T-helper 17 cell (primary cell): Measurements from ENCODE around the gene TOX2. TPM values are rescaled to one million over a fixed set of nuclear protein-coding genes. Genes with fewer than 3 reads are reported as not detected.
A peak's percentile ranks its signal among the peaks of the same experiment; 100 is the strongest.

Source experiments
- ATAC-seq: fragments of 150-1000 bp; cut with Tn5 transposase; 2 replicates; pipeline ENCODE4 v1.10.0; 2021; ENCODE audit warnings: mild to moderate bottlenecking, moderate library complexity
- DNase-seq, 3 donors: peaks; one replicate each; pipeline versions ENCODE4 v3.0.0 to v3.0.0-alpha.2; 2020 to 2021
- H3K9me3 ChIP-seq: one replicate; pipeline ENCODE4 v1.7.0; 2013; ENCODE audit warnings: low read length, mild to moderate bottlenecking; ENCODE audit not compliant: control insufficient read depth, poor library complexity, severe bottlenecking
- H3K27ac Mint-ChIP-seq: one replicate; pipeline ENCODE4 v1.8.0; 2022; ENCODE audit warnings: mild to moderate bottlenecking, moderate library complexity, mixed read lengths
- H3K27me3 Mint-ChIP-seq: one replicate; pipeline ENCODE4 v1.8.0; 2022; ENCODE audit warnings: mixed read lengths
- H3K36me3 Mint-ChIP-seq: one replicate; pipeline ENCODE4 v1.8.0; 2022; ENCODE audit warnings: low read depth, mixed read lengths
- H3K4me1 Mint-ChIP-seq: one replicate; pipeline ENCODE4 v1.8.0; 2022; ENCODE audit warnings: mild to moderate bottlenecking, mixed read lengths
- H3K4me3 Mint-ChIP-seq: one replicate; pipeline ENCODE4 v1.8.0; 2022; ENCODE audit warnings: mild to moderate bottlenecking, moderate library complexity, mixed read lengths
- total RNA-seq, 4 donors: library from RNA in 2 of 4; stranded (reverse) in 2 of 4; gene quantifications; one replicate each; pipeline ENCODE4 v1.2.3 and lab custom pipeline; 2022 to 2026

TOX2 gene
- total RNA-seq, 2 donors from 2014 or later, result 1.7 to 2.2 TPM

GRCh38 chr20:43906505-43907034 lies 8.1 kb upstream of the TOX2 start:
- Mint-ChIP-seq H3K27ac (no peak overlapping the region), H3K36me3 (no peaks in the 10 kb centered on the region), H3K4me3 (no peak overlapping the region), H3K4me1 (peaks cover 7% of the 10 kb centered on the region), H3K27me3 (no peaks in the 10 kb centered on the region)
- H3K9me3 ChIP-seq, result no peaks in the 10 kb centered on the region
- DNase-seq (no peak), ATAC-seq (no peak)

GRCh38 chr20:43909211-43909610 lies 5.4 kb upstream of the TOX2 start:
- peaks cover 7% of the 10 kb centered on the region for H3K4me1 Mint-ChIP-seq
- no peak overlapping the region for H3K4me3 Mint-ChIP-seq
- H3K36me3 Mint-ChIP-seq, result no peaks in the 10 kb centered on the region
- no peak for DNase-seq
- ATAC-seq, result no peak
- H3K9me3 ChIP-seq, result peaks cover 4% of the 10 kb centered on the region
- peaks cover 16% of the 10 kb centered on the region for H3K27me3 Mint-ChIP-seq
- no peak overlapping the region for H3K27ac Mint-ChIP-seq

- H3K27ac Mint-ChIP-seq, result no peak overlapping the region
- peaks cover 17% of the 10 kb centered on the region for H3K27me3 Mint-ChIP-seq
- H3K4me1 Mint-ChIP-seq, result peaks cover 7% of the 10 kb centered on the region
- DNase-seq, result no peak
- peaks cover 4% of the 10 kb centered on the region for H3K9me3 ChIP-seq
- H3K36me3 Mint-ChIP-seq, result no peaks in the 10 kb centered on the region
- no peak for ATAC-seq
- H3K4me3 Mint-ChIP-seq, result no peak overlapping the region
These were observed 4.9 kb upstream of the TOX2 start for GRCh38 chr20:43909720-43910119.

GRCh38 chr20:43910564-43910963 lies 4.1 kb upstream of the TOX2 start:
- Mint-ChIP-seq H3K36me3 (peaks cover 5% of the 10 kb centered on the region), H3K4me3 (no peak overlapping the region), H3K27ac (no peak overlapping the region), H3K4me1 (peaks cover 12% of the 10 kb centered on the region), H3K27me3 (peaks cover 24% of the 10 kb centered on the region)
- DNase-seq (no peak), ATAC-seq (no peak)
- peaks cover 4% of the 10 kb centered on the region for H3K9me3 ChIP-seq

- Mint-ChIP-seq H3K36me3 (peaks cover 5% of the 10 kb centered on the region), H3K27ac (no peak overlapping the region), H3K4me3 (no peak overlapping the region), H3K4me1 (peaks cover 12% of the 10 kb centered on the region), H3K27me3 (peaks cover 24% of the 10 kb centered on the region)
- peaks cover 4% of the 10 kb centered on the region for H3K9me3 ChIP-seq
- DNase-seq (no peak), ATAC-seq (no peak)
These were observed 3.6 kb upstream of the TOX2 start for GRCh38 chr20:43911066-43911465.

- DNase-seq, result no peak
- ATAC-seq, result no peak
- H3K27me3 Mint-ChIP-seq, result peaks cover 44% of the 10 kb centered on the region
These were observed 1.2 kb upstream of the TOX2 start for GRCh38 chr20:43913291-43914025.

GRCh38 chr20:43915211-43916072 lies 790 bp downstream of the TOX2 start:
- ATAC-seq (peak; percentile 37), DNase-seq (peak in 2 of 3 donors; percentile 9 to 14)
- Mint-ChIP-seq H3K4me3 (peak overlapping the region; percentile 96), H3K27me3 (peaks cover 44% of the 10 kb centered on the region), H3K27ac (peak overlapping the region; percentile 86), H3K36me3 (peaks cover 5% of the 10 kb centered on the region), H3K4me1 (peaks cover 18% of the 10 kb centered on the region)
- peaks cover 4% of the 10 kb centered on the region for H3K9me3 ChIP-seq

More at GRCh38 chr20:43913291-43914025, 1.2 kb upstream of the TOX2 start:
- peaks cover 5% of the 10 kb centered on the region for H3K36me3 Mint-ChIP-seq
- peaks cover 18% of the 10 kb centered on the region for H3K4me1 Mint-ChIP-seq
- H3K4me3 Mint-ChIP-seq, result peak overlapping the region; percentile 76
- no peak overlapping the region for H3K27ac Mint-ChIP-seq
- H3K9me3 ChIP-seq, result peaks cover 4% of the 10 kb centered on the region

GRCh38 chr20:43916073-43916880 lies 1.6 kb downstream of the TOX2 start:
- peak in 1 of 3 donors; percentile 13 for DNase-seq
- peaks cover 53% of the 10 kb centered on the region for H3K27me3 Mint-ChIP-seq
- H3K9me3 ChIP-seq, result peaks cover 4% of the 10 kb centered on the region
- ATAC-seq, result no peak
- peak overlapping the region; percentile 96 for H3K4me3 Mint-ChIP-seq
- peaks cover 15% of the 10 kb centered on the region for H3K4me1 Mint-ChIP-seq
- peaks cover 5% of the 10 kb centered on the region for H3K36me3 Mint-ChIP-seq
- H3K27ac Mint-ChIP-seq, result peak overlapping the region; percentile 86

- H3K27ac Mint-ChIP-seq, result no peak overlapping the region
- peaks cover 5% of the 10 kb centered on the region for H3K36me3 Mint-ChIP-seq
- H3K4me1 Mint-ChIP-seq, result peaks cover 21% of the 10 kb centered on the region
- DNase-seq (no peak), ATAC-seq (peak; percentile 28)
- H3K27me3 Mint-ChIP-seq, result peaks cover 59% of the 10 kb centered on the region
- H3K9me3 ChIP-seq, result peaks cover 4% of the 10 kb centered on the region
- H3K4me3 Mint-ChIP-seq, result peak overlapping the region; percentile 96
These were observed 2.3 kb downstream of the TOX2 start for GRCh38 chr20:43916881-43917371.

- H3K36me3 Mint-ChIP-seq, result peaks cover 5% of the 10 kb centered on the region
- ATAC-seq (no peak), DNase-seq (no peak)
- peaks cover 25% of the 10 kb centered on the region for H3K4me1 Mint-ChIP-seq
- peak overlapping the region; percentile 96 for H3K4me3 Mint-ChIP-seq
- H3K27ac Mint-ChIP-seq, result no peak overlapping the region
- H3K9me3 ChIP-seq, result peaks cover 3% of the 10 kb centered on the region
- H3K27me3 Mint-ChIP-seq, result peaks cover 61% of the 10 kb centered on the region
These were observed 2.7 kb downstream of the TOX2 start for GRCh38 chr20:43917380-43917779.

GRCh38 chr20:43919686-43920403 lies 5.2 kb downstream of the TOX2 start:
- Mint-ChIP-seq H3K36me3 (peaks cover 9% of the 10 kb centered on the region), H3K4me1 (peaks cover 38% of the 10 kb centered on the region), H3K4me3 (peak overlapping the region; percentile 7), H3K27me3 (peaks cover 69% of the 10 kb centered on the region), H3K27ac (no peak overlapping the region)
- DNase-seq (no peak), ATAC-seq (no peak)
- no peaks in the 10 kb centered on the region for H3K9me3 ChIP-seq

GRCh38 chr20:43920797-43921196 lies 6.1 kb downstream of the TOX2 start:
- Mint-ChIP-seq H3K4me1 (peaks cover 41% of the 10 kb centered on the region), H3K36me3 (peaks cover 8% of the 10 kb centered on the region), H3K27ac (no peak overlapping the region), H3K4me3 (no peak overlapping the region), H3K27me3 (peaks cover 71% of the 10 kb centered on the region)
- H3K9me3 ChIP-seq, result no peaks in the 10 kb centered on the region
- DNase-seq (no peak), ATAC-seq (no peak)
